HCT116 (cell line): Measurements from ENCODE around the gene UNC50. TPM values are rescaled to one million over a fixed set of nuclear protein-coding genes. Genes with fewer than 3 reads are reported as not detected.

Source experiments
- ATAC-seq: fragments of 200-7000 bp; cut with Tn5 transposase; 2 replicates; pipeline ENCODE4 v1.9.1; 2020; ENCODE audit warnings: mild to moderate bottlenecking, moderate library complexity
- BruUV-seq: library from RNA; stranded (reverse); fragments of 400-500 nt; replicated peaks from 2 replicates; lab custom pipeline; 2021; lab: Mats Ljungman, UMichigan
- CTCF ChIA-PET: fragments of 300-600 bp; sonication (Branson Sonifier 250); formaldehyde crosslinking; loops from one replicate; lab custom pipeline; 2021; ENCODE audit warnings: antibody characterized with exemption; lab: Charles Lee
- POLR2A ChIA-PET: fragments of 300-600, 350-600 bp; sonication (Branson Sonifier 250); formaldehyde crosslinking; loops from one replicate; lab custom pipeline; 2021; ENCODE audit warnings: antibody characterized with exemption; lab: Charles Lee
- RAD21 ChIA-PET, 2 experiments: fragments of 300-600 bp; sonication (Branson Sonifier 250); formaldehyde crosslinking; loops; one replicate each; lab custom pipeline; 2023; ENCODE audit warnings: low total read pairs in 2 of 2; ENCODE audit not compliant: uncharacterized antibody in 2 of 2, unreplicated experiment in 2 of 2, low non-redundant PET in 1 of 2; lab: Charles Lee
- DNase-seq: peaks from one replicate; pipeline ENCODE4 v3.0.0-alpha.2; 2010; ENCODE audit warnings: low read depth, low spot score
- H2AFZ ChIP-seq: fragments of 200-600 bp; shearing (Covaris generic), sonication (generic); 2 replicates; pipeline ENCODE4 v1.6.1; 2017; ENCODE audit warnings: low read depth, mixed run types, mixed read lengths, antibody characterized with exemption, low read length; ENCODE audit not compliant: poor library complexity, severe bottlenecking
- H3K27ac ChIP-seq: 2 replicates; pipeline ENCODE4 v1.5.1; 2012; ENCODE audit warnings: low read depth, low read length
- H3K27me3 ChIP-seq: fragments of 200-600 bp; sonication (generic); 2 replicates; pipeline ENCODE4 v1.6.1; 2016; ENCODE audit warnings: mixed run types, low read length, mixed read lengths; ENCODE audit not compliant: insufficient read depth
- H3K36me3 ChIP-seq, 2 experiments: fragments of 200-500 bp in 1 of 2; fragments of 200-600 bp in 1 of 2; sonication (Bioruptor generic) in 1 of 2; sonication (generic) in 1 of 2; 2 replicates each; pipeline versions ENCODE4 v1.5.1 to v1.6.1; 2014 to 2016; ENCODE audit warnings: low read length in 2 of 2, inconsistent platforms in 1 of 2, mixed read lengths in 1 of 2, mixed run types in 1 of 2; ENCODE audit not compliant: insufficient read depth in 2 of 2, control insufficient read depth in 1 of 2
- H3K4me1 ChIP-seq, 2 experiments: fragments of 200-600 bp in 1 of 2; sonication (generic) in 1 of 2; 2 replicates each; pipeline versions ENCODE4 v1.5.1 to v1.6.1; 2012 to 2017; ENCODE audit warnings: low read length in 2 of 2, inconsistent platforms in 1 of 2, mild to moderate bottlenecking in 1 of 2, mixed read lengths in 1 of 2, mixed run types in 1 of 2, moderate library complexity in 1 of 2; ENCODE audit not compliant: insufficient read depth in 2 of 2, control insufficient read depth in 1 of 2
- H3K4me2 ChIP-seq: fragments of 200-600 bp; sonication (generic); 2 replicates; pipeline ENCODE4 v1.6.1; 2017; ENCODE audit warnings: mixed run types, low read length, mixed read lengths
- H3K4me3 ChIP-seq, 2 experiments: fragments of 200-600 bp in 1 of 2; sonication (generic) in 1 of 2; replicated peaks in 1 of 2; 2 replicates each; pipeline ENCODE4 v1.5.1; 2011 to 2016; ENCODE audit warnings: low read length in 2 of 2, control low read depth in 1 of 2, low read depth in 1 of 2, mild to moderate bottlenecking in 1 of 2, mixed read lengths in 1 of 2, mixed run types in 1 of 2
- H3K79me2 ChIP-seq: fragments of 200-600 bp; sonication (generic); 2 replicates; pipeline ENCODE4 v1.6.1; 2017; ENCODE audit warnings: mild to moderate bottlenecking, mixed run types, low read length, moderate library complexity, mixed read lengths; ENCODE audit not compliant: insufficient read depth
- H3K9ac ChIP-seq: fragments of 200-600 bp; sonication (generic); 2 replicates; pipeline ENCODE4 v1.6.1; 2016; ENCODE audit warnings: low read length, mixed read lengths
- H3K9me2 ChIP-seq: fragments of 200-600 bp; sonication (generic), shearing (Covaris generic); 2 replicates; pipeline ENCODE4 v1.6.1; 2017; ENCODE audit warnings: mixed run types, mild to moderate bottlenecking, moderate library complexity; ENCODE audit not compliant: insufficient read depth
- H3K9me3 ChIP-seq, 2 experiments: fragments of 200-500 bp in 1 of 2; fragments of 200-600 bp in 1 of 2; sonication (Bioruptor generic) in 1 of 2; sonication (generic) in 1 of 2; 2 replicates each; pipeline ENCODE4 v1.6.1; 2014 to 2017; ENCODE audit warnings: low read length in 2 of 2, mixed read lengths in 2 of 2, inconsistent platforms in 1 of 2, low read depth in 1 of 2, mild to moderate bottlenecking in 1 of 2, mixed run types in 1 of 2, moderate library complexity in 1 of 2; ENCODE audit not compliant: control insufficient read depth in 1 of 2, insufficient read depth in 1 of 2
- H4K20me1 ChIP-seq: fragments of 200-600 bp; sonication (generic), shearing (Covaris generic); 2 replicates; pipeline ENCODE4 v1.6.1; 2017; ENCODE audit warnings: mixed run types, mild to moderate bottlenecking, moderate library complexity; ENCODE audit not compliant: insufficient read depth
- POLR2AphosphoS5 ChIP-seq: IDR thresholded peaks from 2 replicates; pipeline ENCODE4 v1.6.1; 2011; ENCODE audit warnings: mild to moderate bottlenecking, low read depth, low read length, moderate library complexity
- SIN3A ChIP-seq: IDR thresholded peaks from 2 replicates; pipeline ENCODE4 v1.6.1; 2012; ENCODE audit warnings: low read depth
- YY1 ChIP-seq: IDR thresholded peaks from 2 replicates; pipeline ENCODE4 v1.6.1; 2011; ENCODE audit warnings: low read length, low read depth, moderate library complexity, mild to moderate bottlenecking; ENCODE audit not compliant: insufficient replicate concordance; ENCODE audit errors: extremely low read depth
- ZBTB33 ChIP-seq: IDR thresholded peaks from 2 replicates; pipeline ENCODE4 v1.6.1; 2011; ENCODE audit warnings: mild to moderate bottlenecking, low read length, moderate library complexity; ENCODE audit not compliant: insufficient replicate concordance; ENCODE audit errors: extremely low read depth
- ZNF274 ChIP-seq: fragments of 200-500 bp; sonication (Bioruptor generic); IDR thresholded peaks from 2 replicates; pipeline ENCODE4 v1.6.1; 2014; ENCODE audit warnings: mild to moderate bottlenecking, low read depth, low read length, inconsistent platforms
- intact Hi-C: fragments of 100-400 bp; cut with micrococcal nuclease; formaldehyde crosslinking; loops from 2 replicates; pipeline ENCODE4 v1.10.0; 2022
- total RNA-seq: library from RNA; stranded (reverse); gene quantifications from one replicate; pipeline ENCODE4 v1.2.1, GENCODE V29; 2021; ENCODE audit not compliant: unreplicated experiment
- TF ChIP-seq, protein P1 (sequence below), 3 experiments: fragments of 200-600 bp in 1 of 3; sonication (generic) in 1 of 3; IDR thresholded peaks in 2 of 3; conservative IDR thresholded peaks in 1 of 3; 2 replicates each; pipeline ENCODE4 v1.5.1; 2012 to 2017; ENCODE audit warnings: low read depth in 2 of 3, low read length in 2 of 3, antibody characterized with exemption in 1 of 3, borderline replicate concordance in 1 of 3, control low read depth in 1 of 3, mild to moderate bottlenecking in 1 of 3, mixed read lengths in 1 of 3, mixed run types in 1 of 3, moderate library complexity in 1 of 3; ENCODE audit not compliant: insufficient read depth in 1 of 3

Gene UNC50
- total RNA-seq, 1 experiment from 2014 or later, result 33.0 TPM

DNA sequence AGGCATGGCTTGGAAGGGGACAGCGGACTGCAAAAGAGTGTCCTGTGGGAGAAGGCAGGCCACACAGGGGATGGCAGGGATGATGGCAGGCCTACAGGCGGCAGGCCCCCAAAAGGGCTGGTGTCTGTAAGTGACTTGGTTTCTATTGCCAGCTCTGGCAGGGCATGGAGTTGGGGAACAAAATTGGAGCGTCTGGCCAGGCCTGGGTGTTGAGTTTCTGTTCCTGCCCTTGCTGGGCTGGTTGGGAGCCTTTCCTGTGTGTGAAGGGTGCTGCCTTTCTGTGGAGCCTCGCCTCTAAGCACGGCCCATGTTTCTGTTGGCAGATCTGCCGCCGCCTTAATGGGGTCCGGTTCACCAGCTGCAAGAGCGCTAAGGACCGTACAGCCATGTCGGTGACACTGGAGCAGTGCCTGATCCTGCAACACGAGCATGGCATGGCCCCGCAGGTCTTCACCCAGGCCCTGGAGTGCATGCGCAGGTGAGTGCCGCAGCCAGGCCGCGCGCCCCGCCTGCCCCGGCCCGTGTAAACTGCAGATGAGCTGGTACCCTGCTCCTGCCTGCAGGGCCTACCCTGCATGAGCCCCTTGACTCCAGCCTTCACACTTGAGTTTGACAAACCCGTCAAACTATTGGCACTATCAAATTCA is 31.6 kb upstream of the UNC50 start:
- no TSS peak for BruUV-seq
- RAD21 ChIA-PET, result no interaction called here
- Histone ChIP-seq H3K27ac (no peak overlapping the region), H3K79me2 (no peaks in the 10 kb centered on the region), H2AFZ (no peak overlapping the region), H3K9me2 (no peaks in the 10 kb centered on the region), H3K4me2 (no peak overlapping the region), H3K9me3 (no peaks in the 10 kb centered on the region), H4K20me1 (no peaks in the 10 kb centered on the region)
- ATAC-seq, result no peak
- TF ChIP-seq, protein P1, sequence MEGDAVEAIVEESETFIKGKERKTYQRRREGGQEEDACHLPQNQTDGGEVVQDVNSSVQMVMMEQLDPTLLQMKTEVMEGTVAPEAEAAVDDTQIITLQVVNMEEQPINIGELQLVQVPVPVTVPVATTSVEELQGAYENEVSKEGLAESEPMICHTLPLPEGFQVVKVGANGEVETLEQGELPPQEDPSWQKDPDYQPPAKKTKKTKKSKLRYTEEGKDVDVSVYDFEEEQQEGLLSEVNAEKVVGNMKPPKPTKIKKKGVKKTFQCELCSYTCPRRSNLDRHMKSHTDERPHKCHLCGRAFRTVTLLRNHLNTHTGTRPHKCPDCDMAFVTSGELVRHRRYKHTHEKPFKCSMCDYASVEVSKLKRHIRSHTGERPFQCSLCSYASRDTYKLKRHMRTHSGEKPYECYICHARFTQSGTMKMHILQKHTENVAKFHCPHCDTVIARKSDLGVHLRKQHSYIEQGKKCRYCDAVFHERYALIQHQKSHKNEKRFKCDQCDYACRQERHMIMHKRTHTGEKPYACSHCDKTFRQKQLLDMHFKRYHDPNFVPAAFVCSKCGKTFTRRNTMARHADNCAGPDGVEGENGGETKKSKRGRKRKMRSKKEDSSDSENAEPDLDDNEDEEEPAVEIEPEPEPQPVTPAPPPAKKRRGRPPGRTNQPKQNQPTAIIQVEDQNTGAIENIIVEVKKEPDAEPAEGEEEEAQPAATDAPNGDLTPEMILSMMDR (IDR thresholded peaks at IDR 0.05 in 2 of 3, conservative IDR thresholded peaks at IDR 0.05 in 1 of 3; ENCODE audit: borderline replicate concordance in 1 of 3, insufficient read depth in 1 of 3, low read depth in 2 of 3, low read length in 2 of 3), result no peak
- TF ChIP-seq POLR2AphosphoS5 (no peak), ZBTB33 (no peak), ZNF274 (no peak), YY1 (no peak), SIN3A (no peak)
- TF ChIP-seq, all 23 proteins: peak for 0
- Histone ChIP-seq H3K36me3 (no peaks in the 10 kb centered on the region), H3K27me3 (no peaks in the 10 kb centered on the region), H3K4me1 (no peaks in the 10 kb centered on the region), H3K4me3 (no peak overlapping the region), H3K9ac (no peak overlapping the region)
- intact Hi-C loops, result no loop called here
- POLR2A ChIA-PET, result no interaction called here
- CTCF ChIA-PET, result interaction anchor here (1.2 kb wide), 1 partner anchor 10 kb away, joined by 3 read pairs; no protein-coding TSS in a partner anchor
- no peak for DNase-seq
